ENCODE data around the gene ASIC5. TPM values are rescaled to one million over a fixed set of nuclear protein-coding genes. Genes with fewer than 3 reads are reported as not detected.

The ASIC5 gene
- total RNA-seq, 1 experiment from 2014 or later: not detected

DNA sequence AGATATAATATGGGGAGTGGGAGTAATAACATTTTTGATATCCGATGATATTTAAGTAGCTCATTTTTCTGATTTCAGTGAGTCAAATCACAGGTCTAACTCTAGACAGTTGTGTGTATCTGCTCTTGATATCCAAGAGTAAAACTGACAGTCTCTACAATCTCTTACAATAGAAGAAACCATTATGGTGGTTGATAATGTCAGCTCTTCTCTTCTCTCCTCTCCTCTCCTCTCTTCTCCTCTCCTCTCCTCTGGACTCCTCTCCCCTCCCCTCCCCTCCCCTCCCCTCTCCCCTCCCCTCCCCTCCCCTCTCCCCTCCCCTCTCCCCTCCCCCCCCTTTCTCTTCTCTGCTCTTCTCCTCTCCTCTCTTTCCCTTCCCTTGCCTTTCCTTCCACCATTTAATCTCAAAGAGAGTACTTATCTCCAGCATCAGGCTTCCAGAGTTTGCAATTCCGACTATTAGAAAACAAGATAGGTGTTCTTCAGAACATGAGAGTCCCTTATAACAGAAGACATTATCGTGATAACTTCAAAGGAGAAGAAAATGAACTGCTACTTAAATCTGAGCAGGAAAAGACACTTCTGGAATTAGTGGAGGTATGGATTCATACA is 43.6 kb upstream of the ASIC5 start:
- Mint-ChIP-seq H3K4me3 (ENCODE audit: unreplicated experiment) (no peak overlapping the region), H3K27ac (ENCODE audit: unreplicated experiment) (no peak overlapping the region), H3K9me3 (ENCODE audit: unreplicated experiment) (peaks cover 14% of the 10 kb centered on the region), H3K4me1 (ENCODE audit: low read depth, unreplicated experiment) (no peaks in the 10 kb centered on the region), H3K36me3 (ENCODE audit: insufficient read depth, unreplicated experiment) (no peaks in the 10 kb centered on the region), H3K27me3 (ENCODE audit: insufficient read depth, unreplicated experiment) (no peaks in the 10 kb centered on the region)
- no peaks in the 10 kb centered on the region for H3K36me3 ChIP-seq (ENCODE audit: control insufficient read depth, insufficient read depth, low read length)
- intact Hi-C loops (cut with micrococcal nuclease; ENCODE audit: unreplicated experiment): no loop called here
- no peak for DNase-seq
- no peak overlapping the region for H3K4me3 ChIP-seq (ENCODE audit: low read depth, low read length)
- ChIA-PET CTCF (no interaction called here), POLR2A (no interaction called here)
- H3K9me3 ChIP-seq: peaks cover 4% of the 10 kb centered on the region
- TF ChIP-seq, protein P1, sequence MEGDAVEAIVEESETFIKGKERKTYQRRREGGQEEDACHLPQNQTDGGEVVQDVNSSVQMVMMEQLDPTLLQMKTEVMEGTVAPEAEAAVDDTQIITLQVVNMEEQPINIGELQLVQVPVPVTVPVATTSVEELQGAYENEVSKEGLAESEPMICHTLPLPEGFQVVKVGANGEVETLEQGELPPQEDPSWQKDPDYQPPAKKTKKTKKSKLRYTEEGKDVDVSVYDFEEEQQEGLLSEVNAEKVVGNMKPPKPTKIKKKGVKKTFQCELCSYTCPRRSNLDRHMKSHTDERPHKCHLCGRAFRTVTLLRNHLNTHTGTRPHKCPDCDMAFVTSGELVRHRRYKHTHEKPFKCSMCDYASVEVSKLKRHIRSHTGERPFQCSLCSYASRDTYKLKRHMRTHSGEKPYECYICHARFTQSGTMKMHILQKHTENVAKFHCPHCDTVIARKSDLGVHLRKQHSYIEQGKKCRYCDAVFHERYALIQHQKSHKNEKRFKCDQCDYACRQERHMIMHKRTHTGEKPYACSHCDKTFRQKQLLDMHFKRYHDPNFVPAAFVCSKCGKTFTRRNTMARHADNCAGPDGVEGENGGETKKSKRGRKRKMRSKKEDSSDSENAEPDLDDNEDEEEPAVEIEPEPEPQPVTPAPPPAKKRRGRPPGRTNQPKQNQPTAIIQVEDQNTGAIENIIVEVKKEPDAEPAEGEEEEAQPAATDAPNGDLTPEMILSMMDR (IDR thresholded peaks at IDR 0.05; ENCODE audit: insufficient read depth in 1 of 2, low read depth in 1 of 2, low read length in 1 of 2, severe bottlenecking in 1 of 2, unreplicated experiment in 1 of 2): no peak
- no peaks in the 10 kb centered on the region for H3K27me3 ChIP-seq (replicated peaks; ENCODE audit: control insufficient read depth, insufficient read depth, low read length)
- peaks cover 6% of the 10 kb centered on the region for H3K4me1 ChIP-seq
- BruUV-seq (replicated peaks): no TSS peak

DNA sequence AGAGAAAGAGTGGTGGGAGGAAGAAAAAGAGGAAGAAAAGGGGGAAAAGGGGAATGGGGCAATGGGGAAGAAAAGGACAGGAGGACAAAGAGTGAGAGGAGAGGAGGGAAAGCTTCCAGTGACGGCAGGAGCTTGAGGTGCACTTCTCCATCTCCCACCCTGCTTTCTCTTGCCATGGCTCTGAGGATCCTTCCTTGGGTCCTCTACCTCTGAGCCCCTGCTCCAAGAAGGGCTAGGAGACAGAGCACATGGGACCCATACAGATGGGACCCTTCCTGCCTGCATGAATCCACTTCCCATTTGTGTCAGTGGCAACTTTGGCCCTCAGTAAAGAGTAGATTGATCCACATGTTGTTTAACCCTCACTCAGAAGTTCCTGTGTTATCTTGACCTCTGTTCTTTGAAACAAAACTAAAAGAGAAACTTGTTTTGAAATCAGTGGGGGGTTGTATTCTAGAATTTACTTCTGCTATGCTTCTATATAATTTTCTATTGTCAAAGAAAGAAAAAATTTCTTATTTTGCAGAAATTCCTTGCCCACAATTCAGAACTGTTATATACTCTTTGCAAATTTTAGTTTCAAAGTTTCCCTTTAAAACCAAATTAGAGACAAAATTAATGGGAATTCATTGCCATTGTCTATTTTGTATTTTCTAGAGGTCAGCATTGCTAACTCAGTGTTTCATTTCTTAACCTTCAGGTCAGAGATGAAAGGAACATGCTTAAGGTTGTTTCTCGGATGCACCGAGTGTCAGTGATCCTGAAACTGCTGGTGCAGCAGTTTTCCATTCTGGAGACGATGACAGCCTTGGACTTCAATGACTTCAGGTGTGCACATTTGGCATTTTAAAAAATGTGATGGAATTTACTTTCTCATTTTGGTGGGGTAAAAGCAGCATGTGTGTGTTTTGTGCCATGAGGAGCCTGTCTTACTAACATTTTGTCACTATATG is 42.4 kb upstream of the ASIC5 start:
- H3K27me3 Mint-ChIP-seq (ENCODE audit: insufficient read depth, unreplicated experiment): no peaks in the 10 kb centered on the region
- intact Hi-C loops (cut with micrococcal nuclease; ENCODE audit: unreplicated experiment): no loop called here
- H3K4me1 Mint-ChIP-seq (ENCODE audit: low read depth, unreplicated experiment): peaks cover 7% of the 10 kb centered on the region
- Histone ChIP-seq H3K9me3 (peaks cover 4% of the 10 kb centered on the region), H3K27me3 (replicated peaks; ENCODE audit: control insufficient read depth, insufficient read depth, low read length) (no peaks in the 10 kb centered on the region), H3K36me3 (ENCODE audit: control insufficient read depth, insufficient read depth, low read length) (no peaks in the 10 kb centered on the region), H3K4me1 (peaks cover 19% of the 10 kb centered on the region), H3K4me3 (ENCODE audit: low read depth, low read length) (no peak overlapping the region)
- BruUV-seq (replicated peaks): no TSS peak
- POLR2A ChIA-PET: no interaction called here
- no peaks in the 10 kb centered on the region for H3K36me3 Mint-ChIP-seq (ENCODE audit: insufficient read depth, unreplicated experiment)
- CTCF ChIA-PET: no interaction called here
- no peak overlapping the region for H3K27ac Mint-ChIP-seq (ENCODE audit: unreplicated experiment)
- TF ChIP-seq, protein P1 (IDR thresholded peaks at IDR 0.05; ENCODE audit: insufficient read depth in 1 of 2, low read depth in 1 of 2, low read length in 1 of 2, severe bottlenecking in 1 of 2, unreplicated experiment in 1 of 2): no peak
- no peak overlapping the region for H3K4me3 Mint-ChIP-seq (ENCODE audit: unreplicated experiment)
- no peak for DNase-seq
- H3K9me3 Mint-ChIP-seq (ENCODE audit: unreplicated experiment): peaks cover 14% of the 10 kb centered on the region

DNA sequence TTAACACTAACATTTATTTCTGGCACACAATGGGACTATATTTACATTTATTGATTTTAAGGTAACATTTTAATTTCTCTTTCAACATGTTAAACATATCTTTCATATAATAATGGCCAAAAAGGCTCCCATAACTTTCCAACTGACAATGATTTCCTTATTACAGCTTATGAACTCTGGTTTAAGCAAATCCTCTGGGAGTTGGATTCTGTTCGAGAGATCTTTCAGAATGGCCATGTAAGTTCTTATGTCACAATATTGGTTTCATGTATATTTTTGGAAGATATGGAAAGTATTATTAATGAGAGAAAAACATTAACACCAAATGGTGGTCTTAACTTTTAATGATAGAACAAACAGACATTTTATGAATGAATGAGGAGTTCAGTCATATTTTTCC is 41.5 kb upstream of the ASIC5 start:
- no peak for DNase-seq
- no peaks in the 10 kb centered on the region for H3K27me3 Mint-ChIP-seq (ENCODE audit: insufficient read depth, unreplicated experiment)
- intact Hi-C loops (cut with micrococcal nuclease; ENCODE audit: unreplicated experiment): no loop called here
- H3K36me3 Mint-ChIP-seq (ENCODE audit: insufficient read depth, unreplicated experiment): no peaks in the 10 kb centered on the region
- peaks cover 7% of the 10 kb centered on the region for H3K4me1 Mint-ChIP-seq (ENCODE audit: low read depth, unreplicated experiment)
- Histone ChIP-seq H3K4me3 (ENCODE audit: low read depth, low read length) (no peak overlapping the region), H3K27me3 (replicated peaks; ENCODE audit: control insufficient read depth, insufficient read depth, low read length) (no peaks in the 10 kb centered on the region), H3K36me3 (ENCODE audit: control insufficient read depth, insufficient read depth, low read length) (no peaks in the 10 kb centered on the region), H3K4me1 (peaks cover 22% of the 10 kb centered on the region), H3K9me3 (peaks cover 4% of the 10 kb centered on the region)
- ChIA-PET CTCF (no interaction called here), POLR2A (no interaction called here)
- peaks cover 6% of the 10 kb centered on the region for H3K9me3 Mint-ChIP-seq (ENCODE audit: unreplicated experiment)
- no peak overlapping the region for H3K27ac Mint-ChIP-seq (ENCODE audit: unreplicated experiment)
- BruUV-seq (replicated peaks): no TSS peak
- no peak overlapping the region for H3K4me3 Mint-ChIP-seq (ENCODE audit: unreplicated experiment)
- TF ChIP-seq, protein P1 (IDR thresholded peaks at IDR 0.05; ENCODE audit: insufficient read depth in 1 of 2, low read depth in 1 of 2, low read length in 1 of 2, severe bottlenecking in 1 of 2, unreplicated experiment in 1 of 2): no peak

Data from Caco-2 (cell line).